ENCODE data around the gene PTPRN2. TPM values are rescaled to one million over a fixed set of nuclear protein-coding genes. Genes with fewer than 3 reads are reported as not detected.

The PTPRN2 gene
- total and polyA plus RNA-seq, 2 of the 8 experiments (the other 6 are each of a cell fraction or from before 2014, with no cell fraction given) = 2.6 to 4.5 TPM

GRCh38 chr7:157832421-157832820 lies 755.2 kb downstream of the PTPRN2 start:
- Histone ChIP-seq H3K36me3 (ENCODE audit: control insufficient read depth in 2 of 4, insufficient read depth in 4 of 4, low read length in 3 of 4) (no peaks in the 10 kb centered on the region), H2BK20ac (ENCODE audit: low read length) (no peak overlapping the region), H3K23ac (ENCODE audit: insufficient read length) (no peak overlapping the region), H3K4ac (replicated peaks; ENCODE audit: insufficient read length, low read depth, low read length) (no peak overlapping the region), H2BK5ac (ENCODE audit: low read depth, low read length) (no peak overlapping the region), H4K20me1 (replicated peaks in 1 of 2; ENCODE audit: control insufficient read depth in 1 of 2, insufficient read depth in 2 of 2, low read length in 2 of 2) (no peaks in the 10 kb centered on the region), H4K8ac (ENCODE audit: extremely low read depth, insufficient read depth, low read length) (no peak overlapping the region), H4K91ac (replicated peaks; ENCODE audit: insufficient read length, low read length) (no peak overlapping the region), H3K79me2 (ENCODE audit: control insufficient read depth in 1 of 2, insufficient read depth in 2 of 2, low read length in 2 of 2) (no peaks in the 10 kb centered on the region), H2AK5ac (ENCODE audit: low read depth, low read length) (no peak overlapping the region), H3K4me1 (replicated peaks in 1 of 4; ENCODE audit: control insufficient read depth in 3 of 4, insufficient read depth in 4 of 4, low read length in 3 of 4) (peaks cover 0 to 16% (median 11%) of the 10 kb centered on the region in 4 experiments; a peak in 5 of 7 replicates), H3K79me1 (ENCODE audit: low read depth, low read length) (no peaks in the 10 kb centered on the region), H3K4me3 (ENCODE audit: extremely low read depth in 1 of 4, insufficient read depth in 2 of 4, low read depth in 3 of 4, low read length in 4 of 4) (no peak overlapping the region), H3K14ac (ENCODE audit: insufficient read length) (no peak overlapping the region), H3K27me3 (replicated peaks in 1 of 4; ENCODE audit: control insufficient read depth in 3 of 4, extremely low read depth in 1 of 4, insufficient read depth in 3 of 4, low read length in 3 of 4) (no peaks in the 10 kb centered on the region; a peak in 2 of 7 replicates), H2BK15ac (ENCODE audit: low read length) (no peak overlapping the region), H3K18ac (ENCODE audit: extremely low read depth, low read length) (no peak overlapping the region), H3K23me2 (ENCODE audit: low read depth, low read length) (peaks cover 3% of the 10 kb centered on the region; the same call in 1 of the 2 replicates), H3K4me2 (ENCODE audit: insufficient read depth in 1 of 2, low read depth in 2 of 2, low read length in 2 of 2) (no peak overlapping the region), H3K27ac (ENCODE audit: low read depth, low read length) (no peak overlapping the region), H3K56ac (replicated peaks; ENCODE audit: insufficient read length, low read depth, low read length) (no peak overlapping the region), H3K9me3 (ENCODE audit: insufficient read depth in 2 of 2, low read depth in 1 of 2, low read length in 1 of 2) (no peaks in the 10 kb centered on the region), H2AFZ (ENCODE audit: low read length) (no peak overlapping the region), H4K5ac (ENCODE audit: insufficient read length, low read depth, low read length) (no peak overlapping the region), H3K9ac (replicated peaks in 1 of 4; ENCODE audit: extremely low read depth in 1 of 4, low read depth in 3 of 4, low read length in 3 of 4) (no peak overlapping the region), H2BK12ac (ENCODE audit: low read depth, low read length) (no peak overlapping the region), H2BK120ac (replicated peaks; ENCODE audit: low read depth, low read length) (no peak overlapping the region)
- FAIRE-seq = no peak
- WGBS, 2 experiments (ENCODE audit: extremely low coverage in 1 of 2, insufficient coverage in 1 of 2, insufficient read length in 1 of 2, insufficient replicate concordance in 2 of 2, low coverage in 1 of 2, low lambda C conversion rate in 2 of 2, missing lambda C conversion rate in 1 of 2) = 93% methylated on average over 6 of the region's 6 CpGs; no CpG with 5 or more reads in 1 of the 2 experiments
- DNase-seq (ENCODE audit: low read depth in 1 of 2, low spot score in 2 of 2) = no peak
- ChIA-PET CTCF (ENCODE audit: partially characterized antibody) (no interaction called here), POLR2A (ENCODE audit: partially characterized antibody) (no interaction called here)
- TF ChIP-seq SP1 (IDR thresholded peaks at IDR 0.05; ENCODE audit: low read depth, low read length) = no peak
- TF ChIP-seq SIRT6 (IDR thresholded peaks at IDR 0.05; ENCODE audit: low read length) = no peak
- no peak for TF ChIP-seq SP2 (IDR thresholded peaks at IDR 0.05; ENCODE audit: low read length)
- TF ChIP-seq NANOG (IDR thresholded peaks at IDR 0.05; ENCODE audit: insufficient read depth, low read depth, low read length, poor library complexity, severe bottlenecking) = no peak
- TF ChIP-seq CTCF (IDR thresholded peaks at IDR 0.05; ENCODE audit: control extremely low read depth in 1 of 3, insufficient read depth in 1 of 3, low read depth in 1 of 3, low read length in 3 of 3) = no peak
- TF ChIP-seq EGR1 (IDR thresholded peaks at IDR 0.05; ENCODE audit: borderline replicate concordance, low read depth, low read length) = no peak
- no peak for TF ChIP-seq RNF2 (IDR thresholded peaks at IDR 0.05; ENCODE audit: borderline replicate concordance, low read depth, low read length, missing control alignments, poor library complexity, severe bottlenecking)
- no peak for TF ChIP-seq TAF7 (optimal IDR thresholded peaks at IDR 0.05; ENCODE audit: borderline replicate concordance, low read depth, low read length)
- TF ChIP-seq RXRA (IDR thresholded peaks at IDR 0.05; ENCODE audit: insufficient read depth, low read depth, low read length) = no peak
- no peak for TF ChIP-seq GABPA (IDR thresholded peaks at IDR 0.05; ENCODE audit: borderline replicate concordance, insufficient read depth, low read length)

Data from H1 (cell line).